GM15510 (cell line): ENCODE data around the gene PRKG1.

Source experiments
- POLR2A ChIP-seq: IDR thresholded peaks from 3 replicates; pipeline ENCODE4 v1.6.1; 2011; ENCODE audit warnings: borderline replicate concordance; ENCODE audit not compliant: insufficient read length; ENCODE audit errors: extremely low read depth

Gene PRKG1

GRCh38 chr10:51630640-51631005, 556.3 kb downstream of the PRKG1 start:
- TF ChIP-seq POLR2A: no peak

GRCh38 chr10:51635436-51635835, 561.1 kb downstream of the PRKG1 start:
- no peak for TF ChIP-seq POLR2A

- TF ChIP-seq POLR2A: no peak
These were observed 563.9 kb downstream of the PRKG1 start for GRCh38 chr10:51638211-51638610.

- no peak for TF ChIP-seq POLR2A
These were observed 564.5 kb downstream of the PRKG1 start for GRCh38 chr10:51638737-51639136.

GRCh38 chr10:51640120-51640819, 566.0 kb downstream of the PRKG1 start:
- TF ChIP-seq POLR2A: no peak

- TF ChIP-seq POLR2A: no peak
These were observed 568.3 kb downstream of the PRKG1 start for GRCh38 chr10:51642581-51642980.

- TF ChIP-seq POLR2A: no peak
These were observed 569.4 kb downstream of the PRKG1 start for GRCh38 chr10:51643734-51644133.

GRCh38 chr10:51649064-51649463, 574.8 kb downstream of the PRKG1 start:
- TF ChIP-seq POLR2A: no peak

- no peak for TF ChIP-seq POLR2A
These were observed 576.8 kb downstream of the PRKG1 start for GRCh38 chr10:51651063-51651462.

- no peak for TF ChIP-seq POLR2A
These were observed 578.7 kb downstream of the PRKG1 start for GRCh38 chr10:51653025-51653424.

- TF ChIP-seq POLR2A: no peak
These were observed 580.6 kb downstream of the PRKG1 start for GRCh38 chr10:51654918-51655317.

- TF ChIP-seq POLR2A: no peak
These were observed 582.2 kb downstream of the PRKG1 start for GRCh38 chr10:51656503-51656902.

- TF ChIP-seq POLR2A: no peak
These were observed 583.7 kb downstream of the PRKG1 start for GRCh38 chr10:51658000-51658399.

GRCh38 chr10:51659344-51659743, 585.1 kb downstream of the PRKG1 start:
- no peak for TF ChIP-seq POLR2A

GRCh38 chr10:51663086-51663485, 588.8 kb downstream of the PRKG1 start:
- no peak for TF ChIP-seq POLR2A

- no peak for TF ChIP-seq POLR2A
These were observed 592.2 kb downstream of the PRKG1 start for GRCh38 chr10:51666456-51666855.
